Ascending aorta (tissue), 2 donors: ENCODE measurements around the gene CACNA2D3. TPM values are rescaled to one million over a fixed set of nuclear protein-coding genes. Genes with fewer than 3 reads are reported as not detected.
"Not testable (repeated sequence)": the region's sequence is repeated elsewhere in the genome, so short reads cannot be mapped to it uniquely, and the experiment has no call there.

Source experiments
- DNase-seq, 2 donors: peaks; one replicate each; pipeline ENCODE4 v3.0.0-alpha.2; 2019; ENCODE audit warnings: low spot score in 2 of 2
- H3K27ac ChIP-seq, 2 donors: fragments of 200-600 bp; sonication (generic); one replicate each; pipeline ENCODE4 v1.5.1; 2016 to 2017; ENCODE audit warnings: mild to moderate bottlenecking in 1 of 2
- H3K27me3 ChIP-seq: fragments of 200-600 bp; sonication (generic); one replicate; pipeline ENCODE4 v1.5.1; 2017
- H3K36me3 ChIP-seq, 2 donors: fragments of 200-600 bp; sonication (generic); one replicate each; pipeline ENCODE4 v1.5.1; 2016
- H3K4me1 ChIP-seq, 2 donors: fragments of 200-600 bp; sonication (generic); one replicate each; pipeline ENCODE4 v1.5.1; 2016 to 2017; ENCODE audit warnings: mild to moderate bottlenecking in 1 of 2
- H3K4me3 ChIP-seq, 2 donors: fragments of 200-600 bp; sonication (generic); one replicate each; pipeline ENCODE4 v1.5.1; 2016 to 2017; ENCODE audit warnings: mild to moderate bottlenecking in 1 of 2
- H3K9me3 ChIP-seq, 2 donors: fragments of 200-600 bp; sonication (generic); one replicate each; pipeline ENCODE4 v1.5.1; 2016
- CTCF ChIP-seq, 3 experiments: fragments of 200-600 bp in 2 of 3; fragments of 450-650 bp in 1 of 3; sonication (generic) in 2 of 3; IDR thresholded peaks; one replicate each; pipeline ENCODE4 v1.5.1; 2016 to 2019; ENCODE audit warnings: antibody characterized with exemption in 3 of 3, mild to moderate bottlenecking in 1 of 3, moderate library complexity in 1 of 3
- intact Hi-C: fragments of 100-400 bp; cut with DNase I; formaldehyde crosslinking; loops from one replicate; pipeline ENCODE4 v1.15.1; 2023
- total RNA-seq: library from RNA; depleted of rRNA; stranded (reverse); fragments of >200 nt; gene quantifications from one replicate; pipeline ENCODE4 v1.1.0, GENCODE V29; 2016

Gene CACNA2D3
- total RNA-seq, 1 donor from 2014 or later, result not detected

GRCh38 chr3:54631516-54632325 lies 509.4 kb downstream of the CACNA2D3 start:
- Histone ChIP-seq H3K27ac (no peak overlapping the region), H3K4me1 (no peaks in the 10 kb centered on the region), H3K27me3 (no peaks in the 10 kb centered on the region), H3K9me3 (no peaks in the 10 kb centered on the region), H3K36me3 (no peaks in the 10 kb centered on the region), H3K4me3 (no peak overlapping the region)
- DNase-seq, result no peak
- intact Hi-C loops, result no loop called here
- TF ChIP-seq CTCF (IDR thresholded peaks at IDR 0.05), result no peak

GRCh38 chr3:54632326-54632665 lies 509.9 kb downstream of the CACNA2D3 start:
- Histone ChIP-seq H3K36me3 (no peaks in the 10 kb centered on the region), H3K4me1 (no peaks in the 10 kb centered on the region), H3K9me3 (no peaks in the 10 kb centered on the region), H3K27ac (no peak overlapping the region), H3K27me3 (no peaks in the 10 kb centered on the region), H3K4me3 (no peak overlapping the region)
- intact Hi-C loops, result no loop called here
- no peak for DNase-seq
- no peak for TF ChIP-seq CTCF (IDR thresholded peaks at IDR 0.05)

DNA sequence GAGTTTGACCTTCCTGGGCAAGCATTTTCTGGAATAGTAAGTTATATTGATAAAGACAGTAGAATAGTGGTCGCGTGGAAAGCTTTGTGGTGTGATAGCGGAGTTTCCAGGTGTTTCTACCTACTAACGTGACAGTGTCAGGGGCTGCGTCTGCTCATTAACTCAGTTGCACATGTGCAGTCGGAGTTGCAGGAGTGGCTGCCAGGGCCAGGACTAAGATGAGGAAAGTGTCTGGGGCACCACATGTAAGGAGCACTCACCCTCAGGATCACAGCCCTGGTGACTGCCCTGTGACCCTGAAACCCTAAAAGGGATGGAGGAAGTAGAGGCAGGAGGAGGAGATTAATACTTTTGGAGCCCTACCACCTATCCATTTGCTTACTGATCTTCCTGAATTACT lies 510.5 kb downstream of the CACNA2D3 start:
- Histone ChIP-seq H3K36me3 (no peaks in the 10 kb centered on the region), H3K27ac (no peak overlapping the region), H3K4me3 (no peak overlapping the region), H3K9me3 (no peaks in the 10 kb centered on the region), H3K27me3 (no peaks in the 10 kb centered on the region), H3K4me1 (no peaks in the 10 kb centered on the region)
- TF ChIP-seq CTCF (IDR thresholded peaks at IDR 0.05), result no peak
- DNase-seq, result no peak
- intact Hi-C loops, result no loop called here

DNA sequence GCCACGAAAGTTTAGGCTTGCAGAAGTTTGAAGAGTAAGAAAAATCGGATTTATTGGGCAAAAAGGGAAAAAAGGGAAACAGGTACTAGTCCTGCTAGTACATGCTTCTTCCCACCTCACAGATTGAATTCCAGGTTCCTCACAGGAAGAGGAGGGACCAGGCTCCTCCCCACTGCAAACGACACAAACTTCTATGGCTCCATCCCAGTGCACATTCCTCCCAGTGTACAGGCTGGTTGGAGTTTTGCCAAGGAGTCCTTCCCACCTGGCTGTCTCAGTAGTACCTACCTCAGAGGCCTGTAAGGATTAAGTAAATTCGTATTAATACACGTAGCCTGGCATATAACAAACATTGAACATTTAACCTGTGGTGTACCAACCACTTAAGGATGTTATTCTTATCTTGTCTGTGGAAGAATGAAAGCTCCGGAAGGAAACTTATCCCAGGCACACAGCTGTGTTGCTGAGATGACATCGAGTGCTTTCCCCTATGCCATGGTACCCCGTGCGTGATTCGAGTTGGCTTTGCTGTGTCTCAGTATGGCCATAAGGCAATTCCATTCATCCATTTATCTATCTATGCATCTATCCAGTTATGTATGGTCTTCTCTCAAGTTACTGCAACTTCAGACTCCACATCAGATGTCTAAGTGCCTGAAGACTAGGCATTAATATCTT lies 511.2 kb downstream of the CACNA2D3 start:
- H3K27me3 ChIP-seq, result no peaks in the 10 kb centered on the region

DNA sequence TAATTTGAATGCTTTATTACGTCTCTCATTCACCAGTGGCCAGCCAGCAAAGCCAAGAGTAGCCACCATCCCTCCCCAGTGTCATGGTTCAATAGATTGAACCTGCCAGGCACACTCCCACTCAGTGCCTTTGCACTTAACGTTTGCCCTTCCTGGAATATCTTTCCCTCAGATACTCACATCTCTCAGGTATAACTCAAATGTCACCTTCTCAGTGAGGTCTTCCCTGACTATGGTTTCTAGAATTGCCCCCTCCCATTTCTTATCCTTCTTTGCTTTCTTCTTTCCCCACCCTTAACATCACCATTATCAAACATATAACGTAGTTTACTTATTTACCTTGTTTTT lies 511.7 kb downstream of the CACNA2D3 start:
- Histone ChIP-seq H3K27me3 (no peaks in the 10 kb centered on the region), H3K4me1 (no peaks in the 10 kb centered on the region), H3K36me3 (no peaks in the 10 kb centered on the region), H3K4me3 (no peak overlapping the region), H3K9me3 (no peaks in the 10 kb centered on the region), H3K27ac (no peak overlapping the region)
- no peak for DNase-seq
- intact Hi-C loops, result no loop called here
- TF ChIP-seq CTCF (IDR thresholded peaks at IDR 0.05), result no peak

More for the DNA sequence above, 511.2 kb downstream of the CACNA2D3 start:
- Histone ChIP-seq H3K9me3 (no peaks in the 10 kb centered on the region), H3K36me3 (no peaks in the 10 kb centered on the region), H3K4me1 (no peaks in the 10 kb centered on the region), H3K4me3 (no peak overlapping the region), H3K27ac (no peak overlapping the region)
- no peak for DNase-seq
- intact Hi-C loops, result no loop called here
- no peak for TF ChIP-seq CTCF (IDR thresholded peaks at IDR 0.05)

GRCh38 chr3:54639790-54640372 lies 517.5 kb downstream of the CACNA2D3 start:
- H3K4me1 ChIP-seq, H3K36me3 ChIP-seq, H3K27ac ChIP-seq, H3K27me3 ChIP-seq, intact Hi-C loops, H3K4me3 ChIP-seq, H3K9me3 ChIP-seq, DNase-seq: not testable (repeated sequence)
